Choroid plexus epithelial cell (primary cell): ENCODE results near the gene TNFRSF1B.
A peak's percentile ranks its signal among the peaks of the same experiment; 100 is the strongest.

Source experiments
- DNase-seq: peaks from one replicate; pipeline ENCODE4 v3.0.0-alpha.2; 2010; ENCODE audit warnings: low read depth
- H3K4me3 ChIP-seq: 2 replicates; pipeline ENCODE4 v1.5.1; 2011; ENCODE audit warnings: low read depth, mild to moderate bottlenecking, control low read depth, low read length, moderate library complexity
- CTCF ChIP-seq: conservative IDR thresholded peaks from 2 replicates; pipeline ENCODE4 v1.5.1; 2011; ENCODE audit warnings: low read depth, mild to moderate bottlenecking, control low read depth, inconsistent platforms, low read length, moderate library complexity

The TNFRSF1B gene

GRCh38 chr1:12127206-12127810 is 39.5 kb upstream of the TNFRSF1B start:
- no peak overlapping the region for H3K4me3 ChIP-seq
- no peak for TF ChIP-seq CTCF

GRCh38 chr1:12128120-12128519 is 38.7 kb upstream of the TNFRSF1B start:
- DNase-seq: no peak
- no peak for TF ChIP-seq CTCF
- no peak overlapping the region for H3K4me3 ChIP-seq

More at GRCh38 chr1:12127206-12127810, 39.5 kb upstream of the TNFRSF1B start:
- DNase-seq: no peak

GRCh38 chr1:12129624-12130023 is 37.2 kb upstream of the TNFRSF1B start:
- peak overlapping the region; percentile 7 for H3K4me3 ChIP-seq
- DNase-seq: peak; percentile 47
- no peak for TF ChIP-seq CTCF

- no peak for TF ChIP-seq CTCF
- H3K4me3 ChIP-seq: no peak overlapping the region
- DNase-seq: no peak
These were observed 36.2 kb upstream of the TNFRSF1B start for GRCh38 chr1:12130466-12131130.

- TF ChIP-seq CTCF: no peak
- H3K4me3 ChIP-seq: no peak overlapping the region
- no peak for DNase-seq
These were observed 34.7 kb upstream of the TNFRSF1B start for GRCh38 chr1:12132078-12132477.

- no peak for DNase-seq
- no peak overlapping the region for H3K4me3 ChIP-seq
- TF ChIP-seq CTCF: no peak
These were observed 32.1 kb upstream of the TNFRSF1B start for GRCh38 chr1:12134716-12135115.

GRCh38 chr1:12135612-12136011 is 31.2 kb upstream of the TNFRSF1B start:
- no peak for DNase-seq
- no peak overlapping the region for H3K4me3 ChIP-seq
- no peak for TF ChIP-seq CTCF
